H1 (cell line): ENCODE results near the gene CAVIN2. TPM values are rescaled to one million over a fixed set of nuclear protein-coding genes. Genes with fewer than 3 reads are reported as not detected.

Source experiments
- CTCF ChIA-PET: fragments of 300-600 bp; sonication (Branson Sonifier 250); formaldehyde crosslinking; loops from one replicate; lab custom pipeline; 2021; ENCODE audit not compliant: partially characterized antibody; lab: Charles Lee
- POLR2A ChIA-PET: fragments of 300-600 bp; sonication (Branson Sonifier 250); formaldehyde crosslinking; loops from one replicate; lab custom pipeline; 2021; ENCODE audit warnings: inconsistent platforms; ENCODE audit not compliant: partially characterized antibody; lab: Charles Lee
- DNase-seq, 2 experiments: peaks; one replicate each; pipeline versions ENCODE4 v3.0.0 to v3.0.0-alpha.2; 2010 to 2022; ENCODE audit warnings: low spot score in 2 of 2, low read depth in 1 of 2, mixed read lengths in 1 of 2
- FAIRE-seq: peaks from 2 replicates; lab custom pipeline; 2011; peaks lifted over from hg19 to GRCh38; lab: Jason Lieb, UNC
- H2AFZ ChIP-seq: 2 replicates; pipeline ENCODE4 v1.8.1; 2012; ENCODE audit warnings: low read length, inconsistent platforms
- H2AK5ac ChIP-seq: 2 replicates; pipeline ENCODE4 v1.6.1; 2013; ENCODE audit warnings: low read depth, low read length
- H2BK120ac ChIP-seq: replicated peaks from 2 replicates; pipeline ENCODE3; 2013; ENCODE audit warnings: low read depth, low read length, inconsistent platforms
- H2BK12ac ChIP-seq: 2 replicates; pipeline ENCODE4 v1.6.1; 2013; ENCODE audit warnings: low read depth, low read length
- H2BK15ac ChIP-seq: 2 replicates; pipeline ENCODE4 v1.6.1; 2013; ENCODE audit warnings: low read length
- H2BK20ac ChIP-seq: 2 replicates; pipeline ENCODE4 v1.6.1; 2013; ENCODE audit warnings: low read length
- H2BK5ac ChIP-seq: 2 replicates; pipeline ENCODE4 v1.6.1; 2013; ENCODE audit warnings: low read depth, low read length
- H3K14ac ChIP-seq: 2 replicates; pipeline ENCODE4 v1.6.1; 2013; ENCODE audit warnings: inconsistent platforms; ENCODE audit not compliant: insufficient read length
- H3K18ac ChIP-seq: 2 replicates; pipeline ENCODE4 v1.6.1; 2013; ENCODE audit warnings: low read length; ENCODE audit errors: extremely low read depth
- H3K23ac ChIP-seq: 2 replicates; pipeline ENCODE4 v1.6.1; 2013; ENCODE audit warnings: inconsistent platforms; ENCODE audit not compliant: insufficient read length
- H3K23me2 ChIP-seq: 2 replicates; pipeline ENCODE4 v1.6.1; 2013; ENCODE audit warnings: low read depth, low read length
- H3K27ac ChIP-seq: 2 replicates; pipeline ENCODE4 v1.6.1; 2011; ENCODE audit warnings: low read depth, low read length, inconsistent platforms
- H3K27me3 ChIP-seq, 4 experiments: replicated peaks in 1 of 4; 1 replicate in 1 of 4; 2 replicates in 3 of 4; pipeline versions ENCODE4 v1.6.1 to v1.8.1; 2011 to 2013; ENCODE audit warnings: low read length in 3 of 4, mild to moderate bottlenecking in 3 of 4, inconsistent platforms in 2 of 4, mixed read lengths in 2 of 4, moderate library complexity in 1 of 4; ENCODE audit not compliant: control insufficient read depth in 3 of 4, insufficient read depth in 3 of 4; ENCODE audit errors: extremely low read depth in 1 of 4
- H3K36me3 ChIP-seq, 4 experiments: 2 replicates each; pipeline versions ENCODE4 v1.6.1 to v1.8.1; 2011 to 2013; ENCODE audit warnings: mild to moderate bottlenecking in 4 of 4, low read length in 3 of 4, moderate library complexity in 2 of 4, control low read depth in 1 of 4, inconsistent platforms in 1 of 4; ENCODE audit not compliant: insufficient read depth in 4 of 4, control insufficient read depth in 2 of 4
- H3K4ac ChIP-seq: replicated peaks from 2 replicates; pipeline ENCODE3; 2013; ENCODE audit warnings: low read length, low read depth, mixed read lengths, inconsistent platforms; ENCODE audit not compliant: insufficient read length
- H3K4me1 ChIP-seq, 4 experiments: replicated peaks in 1 of 4; 1 replicate in 1 of 4; 2 replicates in 3 of 4; pipeline versions ENCODE4 v1.6.1 to v1.8.1; 2011 to 2013; ENCODE audit warnings: low read length in 3 of 4, inconsistent platforms in 2 of 4, mixed read lengths in 1 of 4; ENCODE audit not compliant: insufficient read depth in 4 of 4, control insufficient read depth in 3 of 4
- H3K4me2 ChIP-seq, 2 experiments: 2 replicates each; pipeline versions ENCODE4 v1.6.1 to v1.8.1; 2011 to 2013; ENCODE audit warnings: low read depth in 2 of 2, low read length in 2 of 2, control low read depth in 1 of 2, inconsistent platforms in 1 of 2, mild to moderate bottlenecking in 1 of 2; ENCODE audit not compliant: insufficient read depth in 1 of 2
- H3K4me3 ChIP-seq, 4 experiments: fragments of 200-600, 300-600 bp in 1 of 4; sonication (generic), shearing (Covaris generic), sonication (Bioruptor Twin) in 1 of 4; 2 replicates each; pipeline versions ENCODE4 v1.5.1 to v1.8.1; 2011 to 2016; ENCODE audit warnings: low read length in 4 of 4, low read depth in 3 of 4, control low read depth in 2 of 4, inconsistent platforms in 2 of 4, mild to moderate bottlenecking in 2 of 4, mixed read lengths in 1 of 4, moderate library complexity in 1 of 4; ENCODE audit not compliant: insufficient read depth in 2 of 4; ENCODE audit errors: extremely low read depth in 1 of 4
- H3K56ac ChIP-seq: replicated peaks from 2 replicates; pipeline ENCODE3; 2013; ENCODE audit warnings: low read depth, mild to moderate bottlenecking, mixed read lengths, low read length, inconsistent platforms; ENCODE audit not compliant: insufficient read length
- H3K79me1 ChIP-seq: 2 replicates; pipeline ENCODE4 v1.6.1; 2013; ENCODE audit warnings: low read depth, low read length, control low read depth
- H3K79me2 ChIP-seq, 2 experiments: 2 replicates each; pipeline versions ENCODE4 v1.6.1 to v1.8.1; 2012 to 2013; ENCODE audit warnings: low read length in 2 of 2, mild to moderate bottlenecking in 2 of 2, inconsistent platforms in 1 of 2; ENCODE audit not compliant: insufficient read depth in 2 of 2, control insufficient read depth in 1 of 2
- H3K9ac ChIP-seq, 4 experiments: replicated peaks in 1 of 4; 1 replicate in 1 of 4; 2 replicates in 3 of 4; pipeline versions ENCODE4 v1.6.1 to v1.8.1; 2011 to 2013; ENCODE audit warnings: low read depth in 3 of 4, low read length in 3 of 4, control low read depth in 2 of 4, mild to moderate bottlenecking in 2 of 4, moderate library complexity in 2 of 4, inconsistent platforms in 1 of 4; ENCODE audit errors: extremely low read depth in 1 of 4
- H3K9me3 ChIP-seq, 2 experiments: 2 replicates each; pipeline versions ENCODE4 v1.6.1 to v1.8.1; 2012 to 2013; ENCODE audit warnings: mild to moderate bottlenecking in 2 of 2, moderate library complexity in 2 of 2, control low read depth in 1 of 2, inconsistent platforms in 1 of 2, low read depth in 1 of 2, low read length in 1 of 2, mixed read lengths in 1 of 2; ENCODE audit not compliant: insufficient read depth in 2 of 2
- H4K20me1 ChIP-seq, 2 experiments: replicated peaks in 1 of 2; 2 replicates each; pipeline versions ENCODE3 to v1.8.1; 2011 to 2013; ENCODE audit warnings: inconsistent platforms in 2 of 2, low read length in 2 of 2, mild to moderate bottlenecking in 1 of 2; ENCODE audit not compliant: insufficient read depth in 2 of 2, control insufficient read depth in 1 of 2
- H4K5ac ChIP-seq: 2 replicates; pipeline ENCODE4 v1.6.1; 2013; ENCODE audit warnings: low read length, low read depth, mixed read lengths, inconsistent platforms; ENCODE audit not compliant: insufficient read length
- H4K8ac ChIP-seq: 2 replicates; pipeline ENCODE4 v1.8.0; 2013; ENCODE audit warnings: mild to moderate bottlenecking, moderate library complexity, low read length, inconsistent platforms; ENCODE audit not compliant: insufficient read depth; ENCODE audit errors: extremely low read depth
- H4K91ac ChIP-seq: replicated peaks from 2 replicates; pipeline ENCODE3; 2013; ENCODE audit warnings: low read length, mixed read lengths, inconsistent platforms; ENCODE audit not compliant: insufficient read length
- CBX8 ChIP-seq: fragments of 300-800, 300-1000 bp; sonication (generic); IDR thresholded peaks from 2 replicates; pipeline ENCODE4 v1.7.1; 2016; ENCODE audit warnings: low read depth, low read length, borderline replicate concordance
- CHD1 ChIP-seq: IDR thresholded peaks from 2 replicates; pipeline ENCODE4 v1.6.1; 2012; ENCODE audit warnings: low read depth, low read length, improper control_type of control experiment
- CHD2 ChIP-seq: IDR thresholded peaks from 2 replicates; pipeline ENCODE4 v1.6.1; 2012; ENCODE audit warnings: low read length, improper control_type of control experiment
- CREB1 ChIP-seq: IDR thresholded peaks from 2 replicates; pipeline ENCODE4 v1.6.1; 2012; ENCODE audit warnings: inconsistent platforms
- EP300 ChIP-seq, 2 experiments: IDR thresholded peaks; 1 replicate in 1 of 2; 2 replicates in 1 of 2; pipeline ENCODE4 v1.6.1; 2011 to 2012; ENCODE audit warnings: low read depth in 2 of 2, low read length in 2 of 2, mild to moderate bottlenecking in 2 of 2, borderline replicate concordance in 1 of 2, inconsistent platforms in 1 of 2, moderate library complexity in 1 of 2
- MAFK ChIP-seq: IDR thresholded peaks from 2 replicates; pipeline ENCODE4 v1.6.1; 2012; ENCODE audit warnings: low read depth, mild to moderate bottlenecking, improper control_type of control experiment, low read length
- NANOG ChIP-seq: IDR thresholded peaks from 2 replicates; pipeline ENCODE4 v1.6.1; 2011; ENCODE audit warnings: low read length, low read depth, mild to moderate bottlenecking, inconsistent platforms; ENCODE audit not compliant: insufficient read depth, poor library complexity, severe bottlenecking
- NRF1 ChIP-seq: IDR thresholded peaks from 2 replicates; pipeline ENCODE4 v1.6.1; 2011; ENCODE audit warnings: mild to moderate bottlenecking, low read depth, low read length, improper control_type of control experiment
- RBBP5 ChIP-seq: IDR thresholded peaks from 2 replicates; pipeline ENCODE4 v1.7.1; 2012; ENCODE audit warnings: low read depth, mild to moderate bottlenecking, inconsistent platforms, low read length, moderate library complexity, borderline replicate concordance
- RXRA ChIP-seq: IDR thresholded peaks from 2 replicates; pipeline ENCODE4 v1.6.1; 2011; ENCODE audit warnings: low read depth, mild to moderate bottlenecking, low read length, moderate library complexity; ENCODE audit not compliant: insufficient read depth
- SIX5 ChIP-seq: IDR thresholded peaks from 2 replicates; pipeline ENCODE4 v1.6.1; 2011; ENCODE audit warnings: mild to moderate bottlenecking, low read depth, low read length
- SP2 ChIP-seq: IDR thresholded peaks from 2 replicates; pipeline ENCODE4 v1.6.1; 2012; ENCODE audit warnings: mild to moderate bottlenecking, low read length, inconsistent platforms
- TAF1 ChIP-seq: IDR thresholded peaks from 2 replicates; pipeline ENCODE4 v1.6.1; 2011; ENCODE audit warnings: mild to moderate bottlenecking, low read depth, low read length
- TAF7 ChIP-seq: optimal IDR thresholded peaks from 2 replicates; pipeline ENCODE3; 2011; ENCODE audit warnings: low read depth, mild to moderate bottlenecking, inconsistent platforms, low read length, moderate library complexity, borderline replicate concordance
- TBP ChIP-seq: IDR thresholded peaks from 2 replicates; pipeline ENCODE4 v1.6.1; 2011; ENCODE audit warnings: low read depth, low read length, improper control_type of control experiment
- ZNF274 ChIP-seq: IDR thresholded peaks from 2 replicates; pipeline ENCODE4 v1.7.0; 2012; ENCODE audit warnings: low read length, borderline replicate concordance; ENCODE audit errors: extremely low read depth
- WGBS, 2 experiments: shearing (Covaris generic) in 1 of 2; methylation state at CpG; one replicate each; pipeline versions ENCODE4 v1.1.6 to v1.1.7; 2013 to 2015; ENCODE audit warnings: low lambda C conversion rate in 2 of 2, mixed read lengths in 2 of 2, inconsistent platforms in 1 of 2, low coverage in 1 of 2, missing lambda C conversion rate in 1 of 2; ENCODE audit not compliant: insufficient replicate concordance in 2 of 2, insufficient coverage in 1 of 2, insufficient read length in 1 of 2; ENCODE audit errors: extremely low coverage in 1 of 2, missing lambda C conversion rate in 1 of 2; 5-methylcytosine and 5-hydroxymethylcytosine counted together
- polyA plus RNA-seq, 7 experiments: library from polyadenylated mRNA; depleted of rRNA in 3 of 7; stranded (reverse) in 5 of 7; unstranded in 2 of 7; fragments of >200 nt in 5 of 7; fragments of 200-250 nt in 2 of 7; gene quantifications; 1 replicate in 5 of 7; 2 replicates in 1 of 7; 4 replicates in 1 of 7; pipeline versions ENCODE4 v1.2.1 to v1.2.3, GENCODE V29; 2011 to 2013; ENCODE audit warnings: missing spikeins in 2 of 7, mixed read lengths in 2 of 7
- total RNA-seq: library from RNA; stranded (reverse); fragmentation: NEBNext Ultra II Directional; extraction: Animal tissue kit (Norgen Biotek cat#: 25700); gene quantifications from 2 replicates; pipeline ENCODE4 v1.2.1, GENCODE V29; 2021

The CAVIN2 gene
- total and polyA plus RNA-seq, 2 of the 8 experiments (the other 6 are each of a cell fraction or from before 2014, with no cell fraction given) = 0.03 TPM; not detected in 1

- no peak overlapping the region for H2AFZ ChIP-seq
- H2BK120ac ChIP-seq = no peak overlapping the region
- ChIA-PET CTCF (interaction anchor here (0.5 to 5.1 kb wide), 12 partner anchors 18 to 466 kb away, joined by 3 to 33 read pairs (median 3); partner anchors contain the start of gene CAVIN2), POLR2A (no interaction called here)
- no peak overlapping the region for H3K14ac ChIP-seq
- no peak overlapping the region for H3K9ac ChIP-seq
- no peak overlapping the region for H3K4ac ChIP-seq
- H3K27me3 ChIP-seq = no peaks in the 10 kb centered on the region
- no peaks in the 10 kb centered on the region for H4K20me1 ChIP-seq
- H2BK15ac ChIP-seq = no peak overlapping the region
- H3K4me1 ChIP-seq = no peaks in the 10 kb centered on the region
- H4K5ac ChIP-seq = no peak overlapping the region
- no peak for TF ChIP-seq MAFK
- no peak for TF ChIP-seq CBX8
- no peak for TF ChIP-seq RXRA
- no peak for TF ChIP-seq CHD2
- TF ChIP-seq SIX5 = no peak
- TF ChIP-seq CREB1 = no peak
- TF ChIP-seq CHD1 = no peak
- no peak for TF ChIP-seq SP2
- TF ChIP-seq NANOG = no peak
- TF ChIP-seq TAF7 = no peak
- TF ChIP-seq RBBP5 = no peak
- TF ChIP-seq NRF1 = no peak
- no peak for TF ChIP-seq EP300 (IDR thresholded peaks at IDR 0.05; ENCODE audit: borderline replicate concordance in 1 of 2, low read depth in 2 of 2, low read length in 2 of 2)
- TF ChIP-seq TAF1 = no peak
- no peak for TF ChIP-seq ZNF274
- no peak for TF ChIP-seq TBP
- no peak for FAIRE-seq
- H2AK5ac ChIP-seq = no peak overlapping the region
- H3K9me3 ChIP-seq = no peaks in the 10 kb centered on the region
- H4K8ac ChIP-seq = no peak overlapping the region
- WGBS, 2 experiments = 100% methylated on average over 1 of the region's 1 CpG; no CpG with 5 or more reads in 1 of the 2 experiments
- H3K36me3 ChIP-seq = no peaks in the 10 kb centered on the region
- H2BK5ac ChIP-seq = no peak overlapping the region
- H3K4me2 ChIP-seq = no peak overlapping the region
- no peak overlapping the region for H3K27ac ChIP-seq
- H3K23ac ChIP-seq = no peak overlapping the region
- H3K4me3 ChIP-seq = no peak overlapping the region
- no peak overlapping the region for H3K18ac ChIP-seq
- no peak for DNase-seq
- no peak overlapping the region for H4K91ac ChIP-seq
- no peak overlapping the region for H2BK20ac ChIP-seq
- H3K79me1 ChIP-seq = no peaks in the 10 kb centered on the region
- no peak overlapping the region for H2BK12ac ChIP-seq
- no peaks in the 10 kb centered on the region for H3K23me2 ChIP-seq
- no peaks in the 10 kb centered on the region for H3K79me2 ChIP-seq
- H3K56ac ChIP-seq = no peak overlapping the region
Observed at GRCh38 chr2:191818133-191818532, 28.8 kb downstream of the CAVIN2 start.
